Fibroblast of peridontal ligament (primary cell): Measurements from ENCODE around the gene PTPRC.

Experiments
- DNase-seq: peaks from one replicate; pipeline ENCODE4 v3.0.0-alpha.2; 2010; ENCODE audit errors: extremely low read depth

PTPRC gene

DNA sequence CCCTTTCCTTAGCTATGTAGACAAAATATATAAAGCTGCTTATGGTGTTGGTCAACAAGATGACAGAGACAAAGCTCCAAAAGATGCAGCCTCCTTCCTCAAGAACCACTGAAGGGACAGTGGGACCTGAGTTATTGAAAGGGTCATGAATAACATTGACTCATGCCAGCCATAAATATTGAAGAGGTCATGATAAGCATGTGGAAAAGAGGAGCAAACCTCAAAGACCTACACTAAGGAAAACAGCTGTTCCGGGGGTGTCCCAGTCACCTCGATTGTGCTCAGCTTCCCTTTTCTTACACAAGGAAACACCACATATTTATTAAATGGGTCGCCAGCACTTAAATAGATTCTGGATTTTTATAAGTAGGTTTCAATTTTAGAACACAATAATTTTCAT lies 112.9 kb downstream of the PTPRC start:
- no peak for DNase-seq

DNA sequence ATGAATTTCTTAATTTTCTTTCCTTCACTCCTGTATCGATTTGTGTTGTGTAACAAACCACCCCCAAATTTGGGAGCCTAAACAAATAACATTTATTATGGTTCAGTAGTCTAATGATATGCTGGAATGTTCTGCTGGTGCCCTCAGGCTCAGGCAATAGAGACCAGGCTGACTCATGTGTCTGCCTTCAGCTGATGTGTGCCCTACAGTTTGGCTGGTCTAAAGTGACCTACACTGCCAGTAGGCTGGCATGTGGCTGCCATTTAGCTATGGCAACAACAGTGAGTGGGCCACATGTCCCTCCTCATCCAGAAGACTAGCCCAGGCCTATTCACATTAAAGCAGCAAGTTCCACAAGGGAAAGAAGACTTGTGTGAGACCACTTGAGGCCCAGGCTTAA lies 115.8 kb downstream of the PTPRC start:
- no peak for DNase-seq

DNA sequence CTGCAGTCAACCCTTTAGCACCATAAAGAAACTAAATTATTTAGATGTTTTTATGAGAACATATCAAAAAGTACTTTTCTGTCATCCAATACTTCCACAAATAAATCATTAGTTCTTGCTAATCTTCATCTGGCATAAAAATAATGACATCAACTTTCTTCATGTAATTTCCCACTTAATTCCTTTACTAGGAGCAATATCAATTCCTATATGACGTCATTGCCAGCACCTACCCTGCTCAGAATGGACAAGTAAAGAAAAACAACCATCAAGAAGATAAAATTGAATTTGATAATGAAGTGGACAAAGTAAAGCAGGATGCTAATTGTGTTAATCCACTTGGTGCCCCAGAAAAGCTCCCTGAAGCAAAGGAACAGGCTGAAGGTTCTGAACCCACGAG lies 116.9 kb downstream of the PTPRC start:
- no peak for DNase-seq

DNA sequence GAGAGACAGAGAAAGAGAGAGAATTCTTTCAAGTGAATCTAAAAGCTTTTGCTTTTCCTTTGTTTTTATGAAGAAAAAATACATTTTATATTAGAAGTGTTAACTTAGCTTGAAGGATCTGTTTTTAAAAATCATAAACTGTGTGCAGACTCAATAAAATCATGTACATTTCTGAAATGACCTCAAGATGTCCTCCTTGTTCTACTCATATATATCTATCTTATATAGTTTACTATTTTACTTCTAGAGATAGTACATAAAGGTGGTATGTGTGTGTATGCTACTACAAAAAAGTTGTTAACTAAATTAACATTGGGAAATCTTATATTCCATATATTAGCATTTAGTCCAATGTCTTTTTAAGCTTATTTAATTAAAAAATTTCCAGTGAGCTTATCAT lies 117.6 kb downstream of the PTPRC start:
- DNase-seq = peak; percentile 68

DNA sequence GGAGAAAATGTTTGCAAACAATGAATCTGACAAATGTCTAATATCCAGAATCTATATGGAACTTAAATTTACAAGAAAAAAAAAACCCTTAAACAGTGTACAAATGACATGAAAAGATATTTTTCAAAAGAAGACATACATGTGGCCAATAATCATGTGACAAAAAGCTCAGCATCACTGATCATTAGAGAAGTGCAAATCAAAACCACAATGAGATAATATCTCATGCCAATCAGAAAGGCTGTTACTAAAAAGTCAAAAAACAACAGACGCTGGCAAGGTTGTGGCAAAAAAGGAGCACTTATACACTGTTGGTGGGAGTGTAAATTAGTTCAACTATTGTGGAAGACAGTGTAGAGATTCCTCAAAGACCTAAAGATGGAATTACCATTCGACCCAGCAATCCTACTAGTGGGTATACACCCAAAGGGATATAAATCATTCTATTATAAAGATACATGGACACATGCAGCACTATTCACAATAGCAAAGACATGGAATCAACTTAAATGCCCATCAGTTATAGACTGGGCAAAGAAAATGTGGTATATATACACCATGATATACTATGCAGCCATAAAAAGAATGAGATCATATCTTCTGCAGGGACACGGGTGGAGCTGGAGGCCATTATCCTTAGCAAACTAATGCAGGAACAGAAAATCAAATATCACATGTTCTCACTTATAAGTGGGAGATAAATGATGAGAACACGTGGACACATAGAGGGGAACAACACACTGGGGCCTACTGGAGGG lies 123.2 kb downstream of the PTPRC start:
- no peak for DNase-seq

DNA sequence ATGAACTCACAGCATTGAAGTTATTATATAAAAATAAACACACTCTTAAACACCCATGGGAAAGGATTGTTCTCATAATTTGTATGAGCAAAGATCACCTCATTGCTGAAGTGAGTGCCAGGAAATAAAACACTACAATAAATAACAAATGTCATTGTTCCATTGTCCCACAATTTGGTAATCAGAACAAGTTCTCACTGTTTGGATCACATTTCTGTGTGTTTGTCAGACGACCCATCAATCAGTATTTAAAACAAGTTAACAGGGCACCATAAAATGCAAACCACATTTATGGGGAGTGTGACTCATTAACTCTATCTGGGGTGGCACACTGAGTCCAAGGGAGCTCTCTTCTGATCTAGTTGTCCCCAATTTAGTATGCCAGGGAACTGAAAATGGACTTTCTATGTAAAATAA lies 124.5 kb downstream of the PTPRC start:
- DNase-seq = no peak

DNA sequence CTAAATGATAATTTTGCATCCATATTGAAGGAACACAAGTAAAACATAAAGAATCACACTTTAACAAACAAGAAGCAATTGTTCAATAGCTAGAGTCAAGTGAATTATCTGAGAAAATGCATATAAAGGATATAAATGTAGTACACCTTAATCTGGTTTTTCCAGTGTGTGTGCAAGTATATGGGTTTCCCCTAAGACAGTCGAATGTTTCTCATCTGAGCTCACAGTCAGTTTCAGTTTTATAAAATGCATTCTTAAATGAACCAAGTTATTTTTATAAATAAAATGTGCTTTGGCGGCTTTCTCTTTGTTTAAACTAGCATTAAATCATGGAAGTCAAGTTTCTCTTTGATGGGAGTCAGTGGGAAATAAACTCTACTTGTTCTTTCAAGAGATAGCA lies 125.9 kb downstream of the PTPRC start:
- peak; percentile 45 for DNase-seq

DNA sequence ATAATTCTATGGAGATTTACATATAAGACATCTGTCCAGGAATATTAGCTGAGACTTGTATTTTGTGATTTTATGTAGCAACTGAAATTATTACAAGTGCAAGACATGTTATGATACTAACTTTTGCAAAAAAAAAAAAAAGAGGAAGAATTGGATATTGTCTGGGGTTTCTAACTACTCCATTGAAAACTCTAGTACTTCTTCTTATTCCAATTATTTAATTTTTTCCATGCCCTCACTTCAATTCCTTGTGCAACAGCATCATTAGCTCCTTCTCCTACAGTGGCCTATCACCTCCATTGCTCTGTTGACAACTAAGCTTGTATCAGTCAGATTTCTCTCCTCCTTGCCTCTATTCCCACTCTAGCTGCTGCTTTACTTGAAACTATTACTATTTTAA lies 126.6 kb downstream of the PTPRC start:
- DNase-seq = no peak

DNA sequence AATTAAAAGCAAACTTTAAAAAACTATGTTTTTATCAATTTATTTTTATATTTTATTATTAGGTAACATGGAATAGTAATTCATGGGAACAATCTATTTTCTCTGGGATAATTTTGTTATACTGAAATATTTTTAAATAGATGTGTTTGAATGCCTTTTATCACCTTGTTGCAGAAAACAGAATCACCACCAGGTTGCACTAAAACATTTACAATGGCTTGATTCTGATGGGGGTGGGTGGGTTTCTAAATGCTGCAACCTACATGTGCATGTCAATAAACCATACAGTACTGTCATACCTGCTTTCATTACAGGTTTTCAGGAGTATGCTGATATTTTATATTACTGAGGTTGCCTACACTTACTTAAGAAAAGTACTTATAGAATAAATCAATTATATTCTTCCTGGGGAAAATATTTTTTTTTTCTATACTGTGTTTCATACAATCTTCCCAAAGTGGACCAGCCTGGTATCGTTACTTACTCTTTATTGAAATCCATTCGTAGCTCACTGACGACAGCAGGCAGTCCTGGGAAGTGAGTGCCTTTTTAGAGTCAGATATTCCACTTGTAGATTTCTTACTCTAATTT lies 132.8 kb downstream of the PTPRC start:
- DNase-seq = peak; percentile 63

DNA sequence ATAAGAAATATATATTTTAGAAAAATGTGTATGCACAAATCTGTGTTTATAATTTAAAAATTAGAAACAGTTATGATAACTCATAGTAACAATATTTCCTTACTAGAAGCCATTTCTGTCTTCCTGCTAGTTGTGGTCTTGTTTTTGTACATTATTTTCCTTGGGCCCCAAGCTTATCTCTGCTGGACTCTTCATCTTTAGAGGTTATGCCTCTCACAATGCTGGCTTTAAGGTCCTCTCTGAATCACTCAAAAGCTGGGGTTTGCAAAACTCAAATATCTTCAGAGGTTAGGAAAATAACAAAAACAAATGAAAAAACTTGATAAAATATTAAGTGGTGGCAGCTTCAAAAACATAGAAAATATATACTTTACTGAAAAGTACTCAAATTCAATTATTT lies 133.8 kb downstream of the PTPRC start:
- DNase-seq = no peak

DNA sequence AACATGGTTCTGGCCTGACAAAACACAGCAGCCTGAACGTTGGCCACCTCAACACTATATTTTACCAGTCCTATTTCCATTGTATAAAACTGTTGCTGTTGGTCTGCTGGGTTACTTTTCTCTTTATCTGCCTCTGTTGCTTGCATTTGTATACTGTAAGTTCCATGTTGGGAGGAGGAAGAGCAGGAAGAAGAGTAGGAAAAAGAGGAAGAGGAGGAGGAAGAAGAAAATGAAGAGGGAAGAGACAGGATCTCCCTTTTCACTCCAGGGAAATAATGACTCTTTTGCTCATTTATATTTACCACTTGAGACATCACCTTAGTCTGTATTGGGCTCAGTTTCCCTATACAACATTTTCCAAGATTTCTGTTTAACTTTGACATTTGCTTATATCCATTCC lies 134.2 kb downstream of the PTPRC start:
- no peak for DNase-seq

DNA sequence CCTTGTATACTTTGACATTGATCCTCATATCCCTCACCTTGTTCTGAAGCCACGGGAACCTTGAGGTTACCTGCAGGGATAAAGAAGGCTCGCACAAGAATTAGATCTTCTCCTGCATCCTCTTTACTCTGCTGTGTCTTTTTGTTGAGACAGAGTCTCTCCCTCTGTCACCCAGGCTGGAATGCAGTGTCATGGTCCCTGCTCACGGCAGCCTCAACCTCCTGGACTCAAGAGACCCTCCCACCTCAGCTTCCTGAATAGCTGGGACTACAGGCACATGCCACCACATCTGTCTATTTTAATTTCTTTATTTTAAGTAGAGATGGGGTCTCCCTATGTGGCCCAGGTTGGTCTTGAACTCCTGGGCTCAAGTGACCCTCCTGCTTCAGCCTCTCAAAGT lies 134.7 kb downstream of the PTPRC start:
- DNase-seq = no peak

DNA sequence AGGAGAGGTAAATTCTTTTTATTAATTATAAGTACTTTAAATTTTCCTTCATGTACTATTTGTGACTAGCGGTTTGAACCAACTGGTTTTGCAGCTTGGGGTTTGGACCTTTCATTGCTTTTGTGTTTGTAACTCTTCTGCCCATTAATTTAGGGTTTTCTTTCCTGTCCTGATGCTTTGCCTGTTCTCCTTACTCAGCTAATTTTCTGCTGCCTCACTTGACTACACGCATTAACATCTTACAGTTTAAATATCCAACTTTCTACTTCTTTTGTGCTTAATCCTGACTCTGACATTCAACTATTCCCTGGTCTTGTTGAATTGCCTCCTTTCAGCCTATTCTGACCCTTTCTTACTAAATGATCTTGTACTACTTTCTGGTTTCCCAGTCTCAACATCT lies 135.6 kb downstream of the PTPRC start:
- DNase-seq = no peak

DNA sequence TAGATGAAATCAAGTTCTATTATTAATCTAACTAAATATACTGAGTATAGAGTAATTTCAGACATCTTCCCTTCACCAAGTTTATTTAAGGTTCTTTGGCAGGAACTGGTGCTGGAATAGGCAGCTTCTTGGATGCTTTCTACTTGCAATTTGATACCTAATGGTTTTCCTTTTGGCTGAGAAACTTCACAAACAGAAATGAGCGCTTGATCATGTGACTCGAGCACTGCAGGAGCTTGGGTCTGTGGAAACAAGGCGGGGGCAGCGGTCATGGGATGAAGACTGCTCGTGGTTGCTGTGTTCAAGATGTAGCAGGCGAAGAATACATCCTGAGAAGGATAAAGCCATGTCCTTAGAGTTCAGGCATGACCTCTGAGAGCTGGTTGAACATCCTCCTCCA lies 136.8 kb downstream of the PTPRC start:
- DNase-seq = peak; percentile 54

DNA sequence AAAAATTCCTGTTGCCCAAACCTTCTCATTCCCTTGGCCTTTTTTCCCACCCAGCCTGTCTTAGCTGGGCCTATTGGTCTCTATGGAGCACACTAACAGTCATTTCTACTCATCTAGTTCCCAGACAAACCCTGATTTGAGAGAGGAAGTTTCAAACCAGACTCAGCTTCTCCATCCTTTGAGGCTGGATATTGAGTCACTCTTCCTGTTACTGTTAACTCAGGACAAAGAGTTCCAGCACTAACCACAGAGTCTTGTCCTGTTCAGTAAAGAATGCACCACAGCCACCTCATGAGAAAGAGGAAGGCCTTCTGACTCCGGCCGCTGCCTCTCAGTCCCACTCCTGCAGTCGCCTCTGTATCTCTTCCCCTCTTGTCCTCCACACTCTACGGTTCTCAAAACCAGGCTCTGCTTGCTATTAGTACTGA lies 137.8 kb downstream of the PTPRC start:
- peak; percentile 67 for DNase-seq

DNA sequence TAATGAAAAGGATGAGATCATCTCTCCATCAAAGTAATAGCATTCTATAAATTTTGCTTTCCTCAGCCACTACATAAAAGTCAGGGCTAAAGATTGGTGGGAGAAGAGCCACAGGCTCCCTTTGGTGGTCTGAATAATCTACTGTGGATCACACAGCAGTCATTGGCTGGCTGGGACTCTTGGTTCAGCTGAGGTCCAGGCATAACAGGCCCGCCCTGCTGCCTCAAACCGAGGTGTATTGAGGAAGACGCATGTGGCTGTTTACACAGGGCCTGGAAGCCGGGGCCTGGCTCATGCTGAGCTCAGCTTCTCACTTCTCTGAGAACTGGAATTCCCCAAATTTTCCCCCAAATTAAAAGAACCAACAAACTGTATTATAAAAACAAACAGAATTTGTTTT lies 139.2 kb downstream of the PTPRC start:
- no peak for DNase-seq

DNA sequence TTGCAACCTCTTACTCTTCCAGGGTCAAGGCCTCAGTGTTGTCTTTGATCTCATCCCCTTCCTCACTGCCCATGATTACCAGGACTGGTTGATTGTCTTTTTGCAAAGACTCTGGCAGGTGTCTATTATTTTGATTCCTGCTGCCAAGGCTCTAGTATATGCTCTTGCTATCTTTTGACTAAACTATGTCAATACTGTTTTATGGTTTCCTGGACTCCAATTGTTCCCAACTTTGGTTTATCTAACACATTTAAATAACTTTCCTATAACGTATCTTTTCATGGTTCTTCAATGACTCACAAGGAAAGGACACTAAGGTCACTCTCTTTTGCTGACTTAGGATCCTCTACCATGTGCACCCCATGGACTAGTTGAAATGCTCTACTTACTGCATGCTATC lies 141.5 kb downstream of the PTPRC start:
- DNase-seq = no peak

DNA sequence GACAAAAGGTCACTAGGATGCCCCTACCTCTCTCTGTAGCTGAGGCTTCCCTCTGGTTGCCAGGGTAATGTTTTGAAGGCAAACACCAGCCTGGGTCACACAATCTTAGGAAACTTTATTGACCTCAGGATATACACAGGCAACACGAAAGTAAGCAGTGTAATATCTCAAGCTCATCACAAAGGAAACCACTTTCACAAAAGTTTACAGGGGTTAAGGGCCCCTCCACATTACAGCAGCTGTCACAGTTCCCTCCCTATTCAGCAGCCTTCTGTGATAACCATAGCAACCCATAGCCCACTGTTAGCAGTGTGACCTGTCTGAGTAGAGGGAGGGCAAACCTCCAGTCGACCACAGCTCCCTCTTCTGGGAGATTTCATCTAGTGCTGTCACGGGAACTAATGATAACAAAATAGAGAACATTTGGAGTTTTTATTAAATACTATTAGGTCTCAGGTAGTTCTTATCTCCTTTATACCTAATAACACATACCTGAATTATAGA lies 149.8 kb downstream of the PTPRC start:
- DNase-seq = no peak

DNA sequence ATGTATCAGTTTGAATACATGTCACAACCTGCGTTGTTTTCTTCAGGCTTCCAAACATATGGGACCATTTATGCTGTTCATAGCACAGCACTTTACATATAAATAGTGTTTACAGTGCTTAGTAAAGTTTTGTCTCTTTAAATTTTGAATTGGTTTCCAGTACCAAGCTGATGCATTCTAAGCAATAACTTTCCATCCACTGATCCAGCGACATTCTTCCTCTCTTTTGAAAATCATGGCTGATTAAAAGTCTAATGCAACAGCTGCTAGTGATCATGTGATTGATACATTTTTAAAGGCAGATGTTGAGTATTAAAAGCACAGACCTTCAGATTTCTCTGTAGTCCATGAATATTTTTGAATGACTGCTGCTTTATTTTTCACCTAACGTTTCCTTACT lies 154.9 kb downstream of the PTPRC start:
- peak; percentile 13 for DNase-seq

DNA sequence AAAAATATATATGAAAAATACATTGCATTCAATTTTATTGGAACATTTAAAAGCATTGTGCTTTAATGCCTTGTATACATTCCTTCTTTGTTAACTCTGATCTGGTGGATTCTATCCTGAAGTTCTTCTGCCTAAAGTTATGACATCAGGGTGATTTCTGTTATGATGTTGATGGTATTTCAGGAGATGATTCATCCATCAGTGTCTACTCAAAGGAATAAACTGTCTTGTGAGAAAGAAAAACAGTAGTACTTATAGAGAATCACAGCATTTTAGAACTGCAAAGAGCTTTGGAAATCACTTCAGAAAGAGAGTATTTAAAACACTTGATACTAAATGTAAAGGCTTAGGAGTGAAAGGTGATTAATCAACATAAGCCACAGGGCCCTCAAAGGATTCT lies 155.7 kb downstream of the PTPRC start:
- peak; percentile 79 for DNase-seq

DNA sequence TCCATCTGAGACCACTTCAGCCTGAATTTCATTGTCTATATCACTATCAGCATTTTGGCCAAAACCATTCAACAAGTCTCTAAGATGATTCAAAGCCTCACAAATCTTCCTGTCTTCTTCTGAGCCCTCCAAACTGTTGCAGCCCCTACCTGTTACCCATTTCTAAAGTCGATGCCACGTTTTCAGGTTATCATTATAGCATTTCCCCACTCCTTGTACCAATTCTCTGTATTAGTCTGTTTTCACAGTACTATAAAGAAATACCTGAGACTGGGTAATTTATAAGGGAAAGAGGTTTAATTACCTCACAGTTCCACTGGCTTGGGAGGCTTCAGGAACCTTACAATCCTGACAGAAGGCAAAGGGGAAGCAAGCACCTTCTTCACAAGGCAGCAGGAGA lies 158.8 kb downstream of the PTPRC start:
- DNase-seq = no peak

DNA sequence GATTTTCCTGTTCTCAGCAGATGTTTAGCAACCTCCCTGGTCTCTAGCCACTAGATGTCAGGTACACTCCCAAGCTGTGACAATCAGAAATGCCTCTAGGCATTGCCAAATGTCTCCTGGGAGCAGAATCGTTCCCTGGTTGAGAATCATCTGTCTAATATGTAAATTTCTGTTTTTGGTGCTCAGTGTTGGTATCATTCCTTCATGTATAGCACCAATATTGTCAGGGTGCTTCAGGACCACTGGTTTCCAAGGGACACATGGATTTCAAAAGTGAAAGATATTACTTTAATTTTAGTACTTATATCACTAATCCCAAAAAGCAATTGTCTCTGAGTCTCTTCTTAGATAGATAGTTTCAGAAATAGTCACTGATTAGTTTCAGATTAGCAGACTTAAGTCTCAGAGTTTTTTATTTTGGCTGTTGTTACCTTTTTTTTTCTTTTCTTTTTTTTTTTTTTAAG lies 160.1 kb downstream of the PTPRC start:
- no peak for DNase-seq

DNA sequence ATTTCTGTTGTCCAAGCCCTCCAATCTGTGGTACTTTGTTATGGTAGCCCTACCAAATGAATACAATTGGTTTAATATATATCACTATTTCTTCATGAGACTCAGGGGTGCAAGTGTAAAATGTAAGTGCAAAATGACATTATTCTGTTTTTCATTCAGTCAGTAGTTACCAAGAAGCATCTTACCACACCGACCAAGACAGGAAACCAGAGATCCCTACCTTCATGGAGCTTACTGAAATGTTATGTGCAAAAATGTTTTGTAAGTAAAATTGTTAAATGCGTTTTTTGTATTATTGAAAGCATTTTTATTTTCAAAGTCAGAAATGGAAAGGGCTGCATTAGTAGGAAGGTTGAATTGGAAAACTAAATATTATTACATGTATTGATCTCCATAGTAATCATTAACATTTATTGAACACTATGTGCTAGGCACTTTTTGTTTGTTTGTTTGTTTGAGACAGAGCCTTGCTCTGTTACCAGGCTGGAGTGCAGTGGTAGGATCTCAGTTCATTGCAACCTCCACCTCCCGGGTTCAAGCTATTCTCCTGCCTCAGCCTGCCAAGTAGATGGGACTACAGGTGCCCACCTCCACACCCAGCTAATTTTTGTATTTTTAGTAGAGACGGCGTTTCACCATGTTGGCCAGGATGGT lies 166.8 kb downstream of the PTPRC start:
- DNase-seq = no peak
